HepG2 (cell line): ENCODE results near the gene TEX101. TPM values are rescaled to one million over a fixed set of nuclear protein-coding genes. Genes with fewer than 3 reads are reported as not detected.

ENCODE experiments used
- ATAC-seq: fragments of 200-7000 bp; cut with Tn5 transposase; 3 replicates; pipeline ENCODE4 v1.9.1; 2020; ENCODE audit warnings: mild to moderate bottlenecking, moderate library complexity
- BruUV-seq: library from RNA; stranded (reverse); fragments of 400-500 nt; replicated peaks from 2 replicates; lab custom pipeline; 2021; lab: Mats Ljungman, UMichigan
- CTCF ChIA-PET: fragments of 300-600 bp; formaldehyde crosslinking; extraction: SDS; loops from one replicate; lab custom pipeline; 2021; ENCODE audit warnings: low total read pairs, inconsistent platforms, low intra/inter-chr PET ratio; lab: Yijun Ruan, JAX
- POLR2A ChIA-PET: fragments of 350-600 bp; sonication (Branson Sonifier 250); formaldehyde crosslinking; loops from one replicate; lab custom pipeline; 2020; ENCODE audit warnings: antibody characterized with exemption, inconsistent platforms; lab: Yijun Ruan, JAX
- DNase-seq: peaks from one replicate; pipeline ENCODE4 v3.0.0-alpha.2; 2015; ENCODE audit warnings: low spot score
- FAIRE-seq: peaks from 3 replicates; lab custom pipeline; 2011; peaks lifted over from hg19 to GRCh38; lab: Jason Lieb, UNC
- H2AFZ ChIP-seq: one replicate; pipeline ENCODE4 v1.6.1; 2011; ENCODE audit warnings: low read length, inconsistent platforms
- H3K27ac ChIP-seq: fragments of 300-600 bp; 3 replicates; pipeline ENCODE4 v1.8.0; 2011; ENCODE audit warnings: mixed run types, mild to moderate bottlenecking, mixed read lengths, low read length, inconsistent platforms; ENCODE audit not compliant: insufficient read depth; ENCODE audit errors: extremely low read length
- H3K27me3 ChIP-seq, 2 experiments: fragments of 200-600 bp in 1 of 2; 2 replicates in 1 of 2; 3 replicates in 1 of 2; pipeline versions ENCODE4 v1.6.0 to v1.8.0; 2011; ENCODE audit warnings: low read length in 2 of 2, mild to moderate bottlenecking in 2 of 2, moderate library complexity in 2 of 2, inconsistent platforms in 1 of 2; ENCODE audit not compliant: insufficient read depth in 2 of 2, control insufficient read depth in 1 of 2
- H3K36me3 ChIP-seq, 2 experiments: fragments of 200-600 bp in 1 of 2; replicated peaks in 1 of 2; 2 replicates in 1 of 2; 3 replicates in 1 of 2; pipeline versions ENCODE4 v1.5.1 to v1.8.0; 2011; ENCODE audit warnings: low read length in 2 of 2, inconsistent platforms in 1 of 2; ENCODE audit not compliant: insufficient read depth in 2 of 2, control insufficient read depth in 1 of 2
- H3K4me1 ChIP-seq: 2 replicates; pipeline ENCODE4 v1.5.1; 2012; ENCODE audit warnings: low read length, inconsistent platforms; ENCODE audit not compliant: insufficient read depth
- H3K4me2 ChIP-seq: 2 replicates; pipeline ENCODE4 v1.6.0; 2011; ENCODE audit warnings: low read depth, low read length, inconsistent platforms
- H3K4me3 ChIP-seq, 3 experiments: fragments of 200-600 bp in 1 of 3; sonication (generic), shearing (Covaris generic) in 1 of 3; replicated peaks in 1 of 3; 2 replicates each; pipeline ENCODE4 v1.5.1; 2011 to 2016; ENCODE audit warnings: low read length in 3 of 3, inconsistent platforms in 2 of 3, low read depth in 2 of 3, mild to moderate bottlenecking in 2 of 3, control low read depth in 1 of 3, mixed read lengths in 1 of 3; ENCODE audit not compliant: insufficient read depth in 1 of 3
- H3K79me2 ChIP-seq: one replicate; pipeline ENCODE4 v1.6.1; 2011; ENCODE audit warnings: low read length, inconsistent platforms; ENCODE audit not compliant: insufficient read depth
- H3K9ac ChIP-seq: 2 replicates; pipeline ENCODE4 v1.6.0; 2011; ENCODE audit warnings: mild to moderate bottlenecking, low read depth, low read length, inconsistent platforms; ENCODE audit not compliant: insufficient read depth
- H3K9me3 ChIP-seq: 2 replicates; pipeline ENCODE4 v1.5.1; 2012; ENCODE audit warnings: mild to moderate bottlenecking, low read length
- H4K20me1 ChIP-seq: 2 replicates; pipeline ENCODE4 v1.6.0; 2011; ENCODE audit warnings: inconsistent platforms, mild to moderate bottlenecking, low read length, moderate library complexity; ENCODE audit not compliant: insufficient read depth
- ATF7 ChIP-seq, 2 experiments: fragments of 450-650 bp in 1 of 2; sonication (generic) in 1 of 2; formaldehyde crosslinking in 1 of 2; IDR thresholded peaks; 2 replicates each; pipeline versions ENCODE4 v1.4.0 to v1.6.1; 2016 to 2020; ENCODE audit warnings: antibody characterized with exemption in 1 of 2, mild to moderate bottlenecking in 1 of 2, missing genetic modification reagents in 1 of 2
- FOXA1 ChIP-seq, 2 experiments: fragments of 450-650 bp in 1 of 2; sonication (generic) in 1 of 2; formaldehyde crosslinking in 1 of 2; IDR thresholded peaks; 2 replicates each; pipeline versions ENCODE4 v1.4.0 to v1.6.1; 2016 to 2020; ENCODE audit warnings: missing genetic modification reagents in 1 of 2
- FOXP1 ChIP-seq, 2 experiments: fragments of 450-650 bp in 1 of 2; IDR thresholded peaks; 2 replicates each; pipeline ENCODE4 v1.6.1; 2017 to 2018; ENCODE audit warnings: antibody characterized with exemption in 1 of 2
- GZF1 ChIP-seq: sonication (generic); formaldehyde crosslinking; IDR thresholded peaks from 2 replicates; pipeline ENCODE4 v1.5.1; 2020; ENCODE audit warnings: mild to moderate bottlenecking, missing genetic modification reagents
- JUNB ChIP-seq: sonication (generic); formaldehyde crosslinking; IDR thresholded peaks from 2 replicates; pipeline ENCODE4 v1.8.0; 2022; ENCODE audit warnings: missing genetic modification reagents, mild to moderate bottlenecking, borderline replicate concordance
- KDM3A ChIP-seq: IDR thresholded peaks from 2 replicates; pipeline ENCODE4 v1.6.1; 2018; ENCODE audit warnings: low read depth, missing compliant biosample characterization
- MTA1 ChIP-seq: sonication (generic); formaldehyde crosslinking; IDR thresholded peaks from 2 replicates; pipeline ENCODE4 v1.4.0; 2020; ENCODE audit warnings: missing genetic modification reagents, mild to moderate bottlenecking, borderline replicate concordance
- NCOA2 ChIP-seq: sonication (generic); formaldehyde crosslinking; IDR thresholded peaks from 2 replicates; pipeline ENCODE4 v1.8.0; 2022; ENCODE audit warnings: inconsistent platforms
- NFIC ChIP-seq: IDR thresholded peaks from 2 replicates; pipeline ENCODE4 v1.6.1; 2012; ENCODE audit warnings: mild to moderate bottlenecking, low read length, inconsistent platforms
- U2AF2 ChIP-seq: fragments of 200-400 bp; formaldehyde crosslinking; IDR thresholded peaks from 2 replicates; pipeline ENCODE4 v1.6.1; 2017; ENCODE audit warnings: low read depth, mild to moderate bottlenecking, low read length
- ZFP1 ChIP-seq: IDR thresholded peaks from 2 replicates; pipeline ENCODE4 v1.6.1; 2016
- ZNF205 ChIP-seq: IDR thresholded peaks from 2 replicates; pipeline ENCODE4 v1.6.1; 2018; ENCODE audit warnings: missing biosample characterization, missing genetic modification reagents
- ZNF44 ChIP-seq: sonication (generic); formaldehyde crosslinking; IDR thresholded peaks from 2 replicates; pipeline ENCODE4 v1.5.1; 2020; ENCODE audit warnings: mild to moderate bottlenecking, missing genetic modification reagents
- ZNF530 ChIP-seq: sonication (generic); formaldehyde crosslinking; IDR thresholded peaks from 2 replicates; pipeline ENCODE4 v1.5.0; 2020; ENCODE audit warnings: low read depth, mild to moderate bottlenecking, missing genetic modification reagents
- WGBS: methylation state at CpG from one replicate; pipeline ENCODE4 v1.1.6; 2017; ENCODE audit warnings: low lambda C conversion rate; 5-methylcytosine and 5-hydroxymethylcytosine counted together
- in situ Hi-C: cut with HindIII; loops from 2 replicates; pipeline ENCODE4 v1.10.0; 2017; ENCODE audit warnings: low pct_unique_long_range_greater_than_20kb; ENCODE audit not compliant: extremely low pct_ligation_motif_present
- intact Hi-C: fragments of 100-400 bp; cut with micrococcal nuclease; formaldehyde crosslinking; loops from one replicate; pipeline ENCODE4 v1.10.0; 2022; ENCODE audit not compliant: unreplicated experiment
- polyA plus RNA-seq, 8 experiments: library from polyadenylated mRNA; depleted of rRNA in 3 of 8; stranded (reverse) in 7 of 8; unstranded in 1 of 8; fragments of >200 nt; fragmentation: Illumina TruSeq in 4 of 8; extraction: Trizol in 4 of 8; gene quantifications; 2 replicates each; pipeline versions ENCODE4 v1.2.1 to v1.2.3, GENCODE V29; 2011 to 2016; ENCODE audit warnings: low read depth in 4 of 8, missing spikeins in 1 of 8, mixed read lengths in 1 of 8; ENCODE audit not compliant: insufficient read depth in 1 of 8
- total RNA-seq, 5 experiments: library from RNA; depleted of rRNA; stranded (reverse); fragments of >200 nt; fragmentation: Illumina TruSeq; extraction: Trizol; gene quantifications; 2 replicates each; pipeline ENCODE4 v1.2.3, GENCODE V29; 2016; ENCODE audit warnings: low read depth in 1 of 5
- TF ChIP-seq, protein P1 (sequence below): sonication (generic); formaldehyde crosslinking; IDR thresholded peaks from 2 replicates; pipeline ENCODE4 v1.4.0; 2020; ENCODE audit warnings: missing genetic modification reagents
- TF ChIP-seq, protein P2 (sequence below): sonication (generic); formaldehyde crosslinking; IDR thresholded peaks from 2 replicates; pipeline ENCODE4 v1.8.1; 2023; ENCODE audit warnings: missing genetic modification reagents, inconsistent platforms, borderline replicate concordance
- TF ChIP-seq, protein P3 (sequence below): sonication (generic); formaldehyde crosslinking; IDR thresholded peaks from 2 replicates; pipeline ENCODE4 v1.4.0; 2020; ENCODE audit warnings: mild to moderate bottlenecking, missing genetic modification reagents
- TF ChIP-seq, protein P4 (sequence below): sonication (generic); formaldehyde crosslinking; IDR thresholded peaks from 2 replicates; pipeline ENCODE4 v1.4.0; 2020; ENCODE audit warnings: mild to moderate bottlenecking, low read depth, missing genetic modification reagents

The TEX101 gene
- total and polyA plus RNA-seq, 2 of the 13 experiments (the other 11 are each of a cell fraction or from before 2014, with no cell fraction given), result not detected

DNA sequence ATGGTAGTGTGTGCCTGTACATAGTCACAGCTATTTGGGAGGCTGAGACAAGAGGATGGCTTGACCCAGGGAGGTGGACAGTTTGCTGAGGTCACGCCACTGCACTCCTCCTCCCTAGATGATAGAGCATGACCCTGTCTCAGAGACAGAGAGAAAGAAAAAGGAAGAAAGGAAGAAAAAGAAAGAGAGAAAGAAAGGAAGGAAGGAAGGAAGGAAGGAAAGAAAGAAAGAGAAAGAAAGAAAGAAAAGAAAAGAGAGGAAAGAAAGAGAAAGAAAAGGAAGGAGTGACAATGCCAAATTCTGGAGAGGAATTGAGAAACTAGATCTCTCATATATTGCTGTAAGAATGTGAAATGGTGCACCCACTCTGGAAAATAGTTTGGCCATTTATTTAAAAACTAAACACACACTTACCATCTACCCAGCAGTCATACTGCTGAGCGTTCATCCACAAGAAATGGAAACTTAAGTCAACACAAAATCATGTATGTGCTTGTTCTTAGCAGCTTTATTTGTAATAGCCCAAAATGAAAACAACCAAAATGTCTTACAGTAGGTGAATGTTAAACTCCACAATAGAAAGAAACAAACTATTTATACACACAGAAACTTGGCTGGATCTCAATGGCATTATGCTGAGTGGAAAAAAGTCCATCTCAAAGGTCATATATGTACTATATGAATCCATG lies 7.5 kb downstream of the TEX101 start:
- no TSS peak for BruUV-seq
- WGBS, result 20% methylated on average over 2 of the region's 2 CpGs
- Histone ChIP-seq H3K4me1 (peaks cover 5% of the 10 kb centered on the region), H3K27me3 (0 out of 5 replicates have a peak, but pooled peaks cover 0 to 5% of the 10 kb centered on the region in 2 experiments), H3K9ac (no peak overlapping the region), H3K27ac (no peak overlapping the region), H3K79me2 (no peaks in the 10 kb centered on the region), H2AFZ (no peak overlapping the region), H3K4me2 (no peak overlapping the region), H3K9me3 (no peaks in the 10 kb centered on the region), H3K36me3 (no peaks in the 10 kb centered on the region), H4K20me1 (no peaks in the 10 kb centered on the region), H3K4me3 (no peak overlapping the region)
- POLR2A ChIA-PET, result interaction anchor here (0.6 kb wide), 1 partner anchor 58 kb away, joined by 3 read pairs; no protein-coding TSS in a partner anchor
- FAIRE-seq (no peak), ATAC-seq (no peak), DNase-seq (no peak)
- in situ Hi-C loops, result no loop called here
- TF ChIP-seq GZF1 (CRISPR knock-in tag) (no peak), U2AF2 (no peak), JUNB (CRISPR knock-in tag) (no peak), FOXP1 (IDR thresholded peaks at IDR 0.05) (no peak), FOXP1 (CRISPR knock-in tag; IDR thresholded peaks at IDR 0.05) (no peak), ATF7 (IDR thresholded peaks at IDR 0.05) (no peak), ATF7 (CRISPR knock-in tag; IDR thresholded peaks at IDR 0.05) (no peak), NCOA2 (no peak), ZFP1 (CRISPR knock-in tag) (no peak), FOXA1 (IDR thresholded peaks at IDR 0.05) (no peak), FOXA1 (CRISPR knock-in tag; IDR thresholded peaks at IDR 0.05) (no peak), NFIC (no peak), KDM3A (CRISPR knock-in tag) (no peak), ZNF205 (no peak), ZNF530 (CRISPR knock-in tag) (no peak), ZNF44 (CRISPR knock-in tag) (no peak), MTA1 (CRISPR knock-in tag) (no peak)
- TF ChIP-seq, protein P1, sequence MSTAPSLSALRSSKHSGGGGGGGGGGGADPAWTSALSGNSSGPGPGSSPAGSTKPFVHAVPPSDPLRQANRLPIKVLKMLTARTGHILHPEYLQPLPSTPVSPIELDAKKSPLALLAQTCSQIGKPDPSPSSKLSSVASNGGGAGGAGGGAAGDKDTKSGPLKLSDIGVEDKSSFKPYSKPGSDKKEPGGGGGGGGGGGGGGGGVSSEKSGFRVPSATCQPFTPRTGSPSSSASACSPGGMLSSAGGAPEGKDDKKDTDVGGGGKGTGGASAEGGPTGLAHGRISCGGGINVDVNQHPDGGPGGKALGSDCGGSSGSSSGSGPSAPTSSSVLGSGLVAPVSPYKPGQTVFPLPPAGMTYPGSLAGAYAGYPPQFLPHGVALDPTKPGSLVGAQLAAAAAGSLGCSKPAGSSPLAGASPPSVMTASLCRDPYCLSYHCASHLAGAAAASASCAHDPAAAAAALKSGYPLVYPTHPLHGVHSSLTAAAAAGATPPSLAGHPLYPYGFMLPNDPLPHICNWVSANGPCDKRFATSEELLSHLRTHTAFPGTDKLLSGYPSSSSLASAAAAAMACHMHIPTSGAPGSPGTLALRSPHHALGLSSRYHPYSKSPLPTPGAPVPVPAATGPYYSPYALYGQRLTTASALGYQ (CRISPR knock-in tag), result no peak
- TF ChIP-seq, protein P2, sequence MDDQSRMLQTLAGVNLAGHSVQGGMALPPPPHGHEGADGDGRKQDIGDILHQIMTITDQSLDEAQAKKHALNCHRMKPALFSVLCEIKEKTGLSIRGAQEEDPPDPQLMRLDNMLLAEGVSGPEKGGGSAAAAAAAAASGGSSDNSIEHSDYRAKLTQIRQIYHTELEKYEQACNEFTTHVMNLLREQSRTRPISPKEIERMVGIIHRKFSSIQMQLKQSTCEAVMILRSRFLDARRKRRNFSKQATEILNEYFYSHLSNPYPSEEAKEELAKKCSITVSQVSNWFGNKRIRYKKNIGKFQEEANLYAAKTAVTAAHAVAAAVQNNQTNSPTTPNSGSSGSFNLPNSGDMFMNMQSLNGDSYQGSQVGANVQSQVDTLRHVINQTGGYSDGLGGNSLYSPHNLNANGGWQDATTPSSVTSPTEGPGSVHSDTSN, result no peak
- TF ChIP-seq, protein P3, sequence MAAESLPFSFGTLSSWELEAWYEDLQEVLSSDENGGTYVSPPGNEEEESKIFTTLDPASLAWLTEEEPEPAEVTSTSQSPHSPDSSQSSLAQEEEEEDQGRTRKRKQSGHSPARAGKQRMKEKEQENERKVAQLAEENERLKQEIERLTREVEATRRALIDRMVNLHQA, result no peak
- TF ChIP-seq, protein P4, sequence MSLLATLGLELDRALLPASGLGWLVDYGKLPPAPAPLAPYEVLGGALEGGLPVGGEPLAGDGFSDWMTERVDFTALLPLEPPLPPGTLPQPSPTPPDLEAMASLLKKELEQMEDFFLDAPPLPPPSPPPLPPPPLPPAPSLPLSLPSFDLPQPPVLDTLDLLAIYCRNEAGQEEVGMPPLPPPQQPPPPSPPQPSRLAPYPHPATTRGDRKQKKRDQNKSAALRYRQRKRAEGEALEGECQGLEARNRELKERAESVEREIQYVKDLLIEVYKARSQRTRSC, result no peak
- CTCF ChIA-PET, result no interaction called here
- intact Hi-C loops, result no loop called here
